NCI-H1417 (cell line): ENCODE results near the gene POU6F2.

ENCODE experiments used
- DNase-seq, 3 experiments: peaks; one replicate each; lab custom pipeline; 2025; lab: John Stamatoyannopoulos, UW

The POU6F2 gene

DNA sequence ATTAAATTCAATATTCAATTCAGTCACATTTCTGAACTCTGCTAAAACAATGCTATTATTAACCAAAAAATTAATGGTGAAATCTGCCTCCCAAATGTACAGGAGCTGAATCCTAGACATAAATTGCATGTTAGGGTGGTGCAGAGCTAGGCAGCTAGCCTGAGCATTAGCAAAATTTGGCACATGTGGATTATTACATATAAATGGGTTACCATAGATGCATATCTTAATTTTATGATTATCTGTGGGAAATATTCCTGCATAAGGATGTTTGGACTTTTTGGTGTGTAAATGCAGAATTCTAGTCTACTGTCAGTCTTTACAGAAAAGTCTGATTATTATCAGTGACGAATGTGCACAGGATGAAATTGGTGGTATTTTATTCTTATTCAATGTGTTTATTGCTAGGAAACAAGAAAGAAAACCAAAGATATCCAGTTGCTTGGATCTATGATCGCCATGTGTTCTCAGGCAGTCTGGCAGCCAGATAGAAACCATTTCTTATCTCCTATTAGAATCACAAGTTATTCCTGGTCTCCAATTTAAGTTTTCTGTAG is 150.7 kb downstream of the POU6F2 start:
- DNase-seq, result no peak

DNA sequence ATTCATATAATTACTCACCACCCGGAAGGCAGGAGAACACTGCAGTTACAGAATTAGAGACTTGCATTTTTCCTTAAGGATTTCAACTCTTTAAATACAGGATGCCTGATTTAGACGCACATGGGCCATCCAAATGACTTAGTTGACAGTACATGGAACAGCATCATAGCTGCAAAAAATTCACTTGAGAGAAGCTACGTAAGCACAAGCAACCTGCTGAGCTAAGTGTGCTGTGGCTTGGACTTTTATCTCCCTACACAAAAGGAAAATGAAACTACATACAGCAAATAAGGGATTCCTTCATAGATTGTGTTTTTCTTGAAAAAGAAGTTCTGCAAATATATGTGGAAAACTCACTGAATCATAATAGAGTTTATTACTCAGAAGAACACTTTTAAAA is 152.6 kb downstream of the POU6F2 start:
- DNase-seq, result peak; percentile 45 to 79 (median 58)

DNA sequence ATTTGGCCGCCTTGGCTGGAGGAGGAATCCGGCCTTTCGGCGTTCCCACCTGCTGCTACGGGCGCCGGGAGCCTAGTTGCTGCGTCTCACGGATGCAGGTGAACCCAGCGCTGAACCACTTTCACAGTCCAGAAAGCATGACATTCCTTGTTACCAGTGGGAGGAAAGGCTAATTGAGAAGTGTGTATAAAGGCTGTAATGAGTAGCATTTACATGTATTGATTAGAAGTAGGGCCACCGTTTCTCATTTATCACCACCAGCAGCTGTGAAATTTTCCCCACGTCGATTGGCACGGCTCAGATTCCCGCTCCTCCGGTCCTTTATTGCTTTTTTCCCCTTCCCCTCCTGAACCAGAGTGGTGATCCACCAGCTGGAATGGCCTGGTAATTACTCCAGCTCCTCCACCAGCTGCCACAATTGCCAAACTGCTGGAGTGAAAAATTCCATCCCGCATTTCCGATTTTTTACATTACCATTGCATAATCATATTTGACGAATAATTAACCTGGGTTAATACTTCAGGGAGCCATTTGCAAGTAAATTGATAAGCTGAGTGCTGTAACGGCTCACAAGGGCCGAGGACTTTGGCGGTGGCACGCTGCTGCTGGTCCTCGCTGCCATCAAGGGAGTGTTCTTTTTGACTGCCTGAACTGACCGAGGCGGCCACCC is 153.3 kb downstream of the POU6F2 start:
- peak; percentile 82 to 94 (median 93) for DNase-seq

DNA sequence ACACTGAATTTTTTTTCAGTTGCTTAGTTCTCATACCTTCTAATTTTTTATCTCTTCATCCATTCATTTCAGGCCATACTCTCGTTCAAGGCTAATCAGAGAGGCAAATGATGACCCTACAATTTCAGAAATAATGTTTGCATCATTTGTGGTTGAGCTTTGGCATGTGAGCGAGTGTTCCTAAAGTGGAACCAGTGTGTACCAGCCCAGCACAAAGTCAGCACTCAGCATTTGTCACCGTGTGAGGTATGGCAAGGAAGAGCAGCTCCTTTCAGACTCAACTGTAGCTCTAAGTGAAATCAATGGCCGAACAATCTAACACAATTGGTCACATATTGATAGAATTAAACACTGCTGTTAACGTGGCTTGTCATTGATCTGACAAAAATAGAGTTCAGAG is 154.6 kb downstream of the POU6F2 start:
- no peak for DNase-seq

DNA sequence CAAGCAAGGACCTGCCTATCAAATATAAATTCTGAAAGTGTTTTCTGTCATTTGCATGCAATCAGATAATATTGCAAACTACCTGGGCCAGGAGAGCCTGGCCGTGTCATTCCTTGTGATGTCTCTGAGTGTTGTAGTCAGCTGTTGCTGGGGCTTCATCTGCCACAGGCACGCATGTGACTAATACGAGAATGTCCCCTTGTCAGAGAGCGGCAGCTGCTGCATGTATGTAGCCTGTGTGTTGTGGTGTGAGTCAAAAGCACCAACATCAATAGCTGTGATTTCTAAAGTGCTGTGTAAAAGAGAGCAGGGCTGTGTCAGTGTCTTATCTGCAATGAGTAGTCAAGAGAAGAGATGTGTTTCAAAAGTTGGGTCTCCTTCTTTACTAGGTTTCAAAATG is 155.4 kb downstream of the POU6F2 start:
- DNase-seq, result peak in 1 of 3 experiments; percentile 12

DNA sequence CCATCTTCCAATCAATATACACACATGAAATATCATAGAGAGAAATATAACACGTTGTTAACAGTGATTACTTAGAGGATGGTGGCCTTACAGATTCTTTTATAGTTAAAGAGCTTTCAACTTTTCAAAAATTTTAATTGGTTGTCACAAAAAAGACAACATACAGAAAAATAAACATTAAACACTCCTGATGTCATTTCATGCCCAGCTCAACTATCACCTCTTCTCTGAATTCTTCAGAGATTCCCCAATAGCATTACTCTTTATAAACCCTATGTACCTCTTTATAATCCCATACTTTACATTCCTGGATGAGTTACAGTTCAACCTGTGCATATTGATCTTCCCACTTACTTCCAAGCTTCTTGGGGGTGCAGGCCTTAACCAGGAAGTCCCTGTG is 159.8 kb downstream of the POU6F2 start:
- no peak for DNase-seq

DNA sequence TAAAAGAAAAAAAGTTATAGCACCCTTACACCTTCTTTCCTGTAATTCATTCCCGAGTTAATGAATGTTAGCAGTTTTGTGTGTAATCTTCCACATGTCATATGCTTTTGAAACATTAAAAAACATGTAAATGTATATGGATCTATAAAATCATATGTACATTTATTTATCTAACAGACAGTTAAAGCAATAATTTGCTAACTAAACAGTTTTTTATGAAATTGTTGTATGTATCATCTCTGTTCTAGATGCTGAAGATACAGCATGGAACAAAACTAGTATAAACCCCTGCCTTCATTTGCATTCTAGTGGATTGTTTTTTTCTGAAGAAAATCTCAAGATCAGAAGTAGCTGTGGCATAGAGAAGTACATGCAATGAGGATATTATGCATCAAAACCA is 165.0 kb downstream of the POU6F2 start:
- DNase-seq, result no peak

DNA sequence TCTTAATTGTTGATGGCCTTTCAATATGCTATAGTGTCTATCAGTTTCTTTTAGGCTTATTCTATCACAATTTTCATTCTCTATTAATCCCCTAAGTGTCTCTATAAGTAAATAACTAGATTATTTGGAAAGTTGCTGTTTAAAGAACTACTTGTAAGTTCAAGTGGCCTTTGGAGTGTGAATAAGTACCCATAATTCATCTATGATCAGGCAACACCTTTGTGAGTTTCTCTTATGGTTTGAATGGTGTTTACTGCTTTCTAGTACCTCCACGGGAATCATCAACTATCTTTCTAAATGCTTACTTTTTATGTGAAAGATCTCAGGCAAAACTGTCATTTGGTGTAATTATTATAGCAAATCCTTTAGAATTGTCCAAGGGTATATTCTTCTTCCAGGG is 166.7 kb downstream of the POU6F2 start:
- DNase-seq, result peak in 1 of 3 experiments; percentile 53

DNA sequence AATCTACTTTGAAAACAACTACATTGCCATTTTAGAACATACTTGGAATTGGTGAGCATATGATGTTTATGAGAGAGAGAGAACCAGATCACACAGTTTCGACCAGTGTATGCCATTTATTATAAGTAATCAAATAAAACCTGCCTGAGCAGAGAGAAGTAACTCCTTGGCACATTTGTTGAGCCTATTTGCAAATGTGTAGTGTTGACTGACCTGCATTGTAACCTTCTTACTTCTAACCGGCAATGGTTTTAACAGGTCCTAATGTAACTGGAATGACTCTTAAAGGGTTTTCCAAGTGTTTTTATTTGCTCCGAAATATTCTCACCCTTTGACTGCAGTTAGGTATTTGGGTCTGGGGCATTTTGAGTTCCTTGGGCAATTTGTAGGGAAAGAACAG is 167.6 kb downstream of the POU6F2 start:
- no peak for DNase-seq

DNA sequence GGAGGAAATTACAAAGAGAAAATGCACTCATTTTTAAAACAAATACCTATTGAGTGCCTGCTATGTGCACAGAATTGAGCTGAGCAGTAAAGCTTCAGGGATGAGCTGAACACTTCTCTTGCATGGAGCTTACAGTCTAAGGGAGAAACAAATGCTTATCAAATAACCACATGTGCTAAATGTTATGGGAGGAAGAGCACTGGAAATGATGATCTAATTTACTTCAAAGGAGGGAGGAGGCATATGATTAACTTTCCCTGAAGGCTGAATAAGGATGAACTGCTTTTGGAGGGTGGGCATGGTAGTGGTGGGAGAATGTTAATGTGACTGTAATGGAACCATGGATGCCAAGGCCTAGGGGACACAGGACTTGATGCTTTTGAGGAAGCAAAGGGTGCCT is 168.2 kb downstream of the POU6F2 start:
- DNase-seq, result no peak

DNA sequence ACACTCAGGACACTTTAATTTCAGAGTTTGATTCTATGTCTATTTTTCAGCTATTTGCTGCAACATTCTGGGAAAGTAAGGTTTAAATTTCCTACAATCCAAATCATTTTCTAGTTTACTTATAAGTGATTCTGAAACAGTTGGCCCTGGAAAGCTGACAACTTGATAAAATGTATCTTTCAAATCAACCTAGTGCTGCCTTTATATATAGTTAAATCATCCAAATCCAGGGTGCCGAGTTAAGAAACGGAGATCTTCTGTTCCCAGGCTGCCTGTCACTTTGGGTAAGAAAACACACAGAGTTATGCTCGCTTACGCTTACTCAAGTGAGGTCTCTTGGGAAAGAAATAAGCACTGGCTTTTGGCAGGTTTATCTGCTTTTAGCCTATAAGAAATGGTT is 175.0 kb downstream of the POU6F2 start:
- no peak for DNase-seq

DNA sequence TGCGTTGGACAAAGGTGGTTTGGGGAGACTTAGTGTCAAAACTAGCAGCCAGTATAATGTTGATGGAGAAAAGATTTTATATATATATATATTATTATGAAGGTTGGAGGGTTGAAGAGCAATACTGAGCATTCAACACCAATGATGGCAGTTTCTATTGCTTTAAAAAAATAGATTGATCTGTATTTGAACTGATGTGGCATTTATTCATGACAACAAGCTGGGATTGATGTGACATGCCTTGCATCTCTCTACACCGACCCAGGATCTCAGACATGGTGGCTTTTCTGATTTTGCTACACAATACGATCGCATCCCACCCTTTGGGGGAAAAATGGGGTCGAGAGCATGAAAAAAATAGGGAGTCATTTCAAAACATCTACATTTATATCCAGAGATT is 175.4 kb downstream of the POU6F2 start:
- DNase-seq, result no peak

DNA sequence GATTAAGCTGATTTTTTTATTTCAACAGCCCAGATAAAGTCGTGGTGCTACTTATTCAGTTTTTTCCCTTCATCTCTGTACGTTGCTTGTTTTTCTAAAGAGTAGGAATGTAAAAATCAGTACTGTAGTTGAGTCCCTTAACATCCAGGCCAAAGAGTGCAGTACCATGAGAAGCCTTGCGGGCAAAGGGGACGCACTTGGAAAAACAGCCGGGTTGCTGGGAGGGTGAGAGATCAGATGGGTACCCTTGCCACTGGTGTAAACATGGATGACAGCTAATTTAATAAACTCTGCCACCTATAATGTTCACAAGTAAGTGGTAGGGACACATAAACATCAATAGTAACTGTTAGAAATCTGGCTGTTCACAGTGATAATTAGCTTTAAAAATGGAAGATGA is 175.9 kb downstream of the POU6F2 start:
- no peak for DNase-seq

DNA sequence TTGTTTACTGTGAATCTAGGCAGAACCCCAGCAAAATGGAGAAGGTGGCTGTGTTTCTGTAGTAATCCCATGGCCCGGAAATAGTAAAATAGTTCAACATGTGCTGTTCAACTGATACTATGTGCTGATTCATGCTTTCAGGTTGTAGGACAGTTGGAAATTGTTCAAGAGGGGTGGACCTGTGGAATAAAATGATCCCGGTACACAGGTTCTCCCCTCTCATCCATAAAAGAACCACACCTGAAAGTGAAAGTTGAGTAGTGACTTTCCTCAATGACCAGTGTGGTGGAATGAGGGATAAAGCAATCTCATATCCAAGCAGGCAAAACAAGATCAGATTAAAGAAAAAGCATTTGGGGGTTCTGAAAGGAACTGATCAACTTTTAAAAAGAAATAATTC is 177.1 kb downstream of the POU6F2 start:
- no peak for DNase-seq

DNA sequence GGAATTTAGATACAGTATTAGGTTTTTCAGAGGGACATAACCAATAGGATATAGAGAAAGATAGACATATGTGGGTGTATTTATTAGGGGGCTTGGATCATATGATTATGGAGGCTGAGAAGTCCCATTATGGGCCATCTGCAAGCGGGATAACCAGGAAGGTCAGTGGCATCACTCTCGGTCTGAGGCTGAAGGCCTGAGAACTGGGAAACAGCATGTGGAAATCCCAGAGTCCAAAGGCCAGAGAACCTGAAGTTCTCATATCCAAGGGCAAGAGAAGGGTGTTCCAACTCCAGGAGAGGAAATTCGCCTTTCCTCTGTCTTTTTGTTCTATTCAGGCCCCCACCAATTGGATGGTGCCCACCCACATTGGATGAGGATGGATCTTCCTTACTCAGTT is 180.7 kb downstream of the POU6F2 start:
- no peak for DNase-seq

DNA sequence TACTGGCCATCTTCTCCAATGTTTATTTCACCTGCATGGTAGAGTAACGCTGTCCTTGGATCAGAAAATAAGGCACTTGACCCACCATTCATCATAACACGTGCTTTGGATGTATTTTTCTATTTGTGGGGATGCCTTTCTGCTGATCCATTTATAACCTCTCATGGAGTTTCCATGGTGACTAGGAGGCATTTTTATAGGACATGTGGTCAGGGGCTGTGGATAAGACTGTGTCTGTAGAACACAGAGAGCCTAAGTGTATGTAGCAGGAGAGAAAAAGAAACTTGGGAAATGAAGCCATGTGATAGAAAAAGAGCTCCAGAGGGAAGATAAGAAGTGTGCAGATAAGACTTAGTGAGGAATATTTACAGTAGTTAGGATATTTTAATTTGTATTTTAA is 184.2 kb downstream of the POU6F2 start:
- DNase-seq, result no peak

DNA sequence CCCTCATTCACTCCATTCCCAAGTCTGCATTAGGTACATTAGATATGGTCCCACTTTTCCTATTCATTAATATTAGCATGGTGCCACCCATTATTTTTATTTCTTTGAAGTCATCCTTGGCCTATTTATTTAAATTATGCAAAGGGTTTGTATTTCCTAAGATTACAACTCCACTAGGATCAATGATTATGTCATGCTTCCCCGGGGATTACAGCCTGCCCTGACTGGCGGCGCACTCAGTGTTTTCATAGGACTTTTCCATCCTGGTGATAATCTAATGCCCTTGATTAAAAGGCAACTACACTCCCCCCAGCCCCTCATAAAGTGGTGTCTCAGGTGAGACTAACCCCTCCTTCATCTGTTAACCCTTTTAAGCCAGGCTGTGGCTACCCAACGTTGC is 187.2 kb downstream of the POU6F2 start:
- DNase-seq, result no peak

DNA sequence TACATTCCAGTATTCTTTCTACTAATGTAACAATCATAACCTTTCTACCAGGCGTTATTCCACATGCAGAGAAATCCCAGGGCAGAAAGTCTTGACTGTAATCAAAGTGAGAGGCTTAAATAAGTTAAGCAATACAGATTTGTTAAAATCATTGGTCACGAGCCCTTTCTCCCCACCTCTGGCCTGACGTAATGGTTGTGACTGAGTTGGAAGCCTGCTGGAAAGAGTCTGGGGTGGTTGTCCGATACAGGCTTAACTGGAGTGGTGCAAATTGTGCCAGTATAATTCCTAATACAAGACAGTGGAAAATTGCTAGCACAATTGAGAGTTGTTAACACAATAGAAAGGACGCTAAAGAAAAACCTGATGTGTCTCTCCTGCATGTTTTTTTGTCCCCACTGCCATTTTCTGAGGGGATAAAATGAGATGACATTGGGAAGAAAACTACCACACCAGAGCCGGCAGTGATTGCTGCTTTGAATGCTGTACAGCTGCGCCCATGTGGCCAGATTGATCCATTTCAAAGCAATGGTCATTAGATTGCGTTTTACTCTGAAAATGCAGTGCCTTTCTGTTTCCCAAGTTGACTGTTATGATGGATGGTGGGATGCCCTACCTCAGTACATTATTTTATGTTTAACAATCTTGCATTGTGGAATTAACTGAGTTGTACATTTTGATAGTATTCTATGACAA is 190.8 kb downstream of the POU6F2 start:
- DNase-seq, result peak in 1 of 3 experiments; percentile 13

DNA sequence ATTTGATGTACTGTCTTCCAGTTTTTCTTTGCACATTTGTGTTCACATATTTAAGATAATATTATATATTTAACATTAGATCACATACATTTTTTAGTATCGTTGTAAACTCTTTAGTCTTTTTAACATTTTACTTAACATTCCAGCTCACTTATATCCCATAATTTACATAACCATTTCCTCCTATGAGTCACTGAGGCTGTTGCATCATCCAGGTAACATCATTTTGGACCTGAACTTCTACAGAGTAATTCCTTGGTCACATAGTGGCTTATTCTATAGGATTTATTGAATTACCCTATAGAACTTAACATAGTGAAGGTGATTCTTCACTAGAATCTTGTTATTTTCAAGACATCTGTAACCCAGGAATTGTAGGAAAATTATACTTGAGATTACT is 194.4 kb downstream of the POU6F2 start:
- DNase-seq, result peak in 1 of 3 experiments; percentile 26

DNA sequence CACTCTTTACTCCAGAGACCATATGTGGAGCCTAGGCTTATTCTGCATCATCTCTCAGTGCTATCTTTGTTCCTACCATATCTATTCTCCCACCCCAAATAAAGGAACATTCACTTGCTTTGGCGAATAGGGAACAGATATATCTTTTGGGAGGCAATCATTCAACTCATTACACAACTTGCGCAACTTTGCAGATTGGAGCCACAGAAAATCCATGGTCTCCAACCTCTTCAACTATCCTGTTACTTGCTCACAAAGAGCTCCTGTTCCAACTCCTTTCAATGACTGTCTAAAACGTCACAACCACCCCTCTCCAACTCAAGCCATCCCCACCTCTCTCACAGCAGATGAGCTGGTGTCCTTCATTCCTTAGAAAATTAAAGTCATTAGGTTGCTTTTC is 203.7 kb downstream of the POU6F2 start:
- no peak for DNase-seq

DNA sequence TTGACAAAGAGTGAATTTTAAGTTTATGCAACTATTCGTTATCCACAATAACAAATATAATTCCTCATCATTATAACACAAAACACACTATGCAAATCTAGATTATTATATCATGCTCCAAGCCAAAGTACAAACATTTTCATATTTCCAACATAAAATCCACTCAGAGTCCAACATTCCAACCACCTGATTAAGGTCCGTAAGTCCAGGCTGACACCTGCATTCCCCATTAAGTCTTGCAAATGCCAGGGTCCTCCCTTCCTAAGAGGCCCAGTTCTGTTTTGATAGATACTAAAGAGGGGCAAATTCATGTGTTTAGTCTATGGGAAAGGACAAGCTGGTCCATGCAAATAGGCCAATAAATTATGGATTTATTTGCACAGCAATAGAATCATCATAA is 206.1 kb downstream of the POU6F2 start:
- no peak for DNase-seq

DNA sequence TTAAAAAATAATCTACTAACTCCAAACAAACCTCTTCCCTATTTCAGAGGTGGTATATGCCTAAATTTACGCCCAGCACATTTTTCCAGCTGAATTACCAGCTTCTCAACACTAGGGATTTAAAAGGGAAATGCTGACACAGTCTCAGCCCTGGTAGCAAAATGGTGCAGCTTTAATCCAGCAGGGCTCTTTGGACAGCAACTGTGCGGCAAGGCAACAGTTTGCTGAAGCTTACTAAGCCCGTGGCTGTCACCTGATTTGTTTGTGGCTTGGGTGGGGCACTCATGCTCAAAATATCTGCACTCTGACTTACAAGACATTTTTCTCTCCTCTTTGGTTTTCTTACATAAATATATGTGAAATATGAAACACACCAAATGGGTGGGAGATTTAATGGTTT is 206.7 kb downstream of the POU6F2 start:
- no peak for DNase-seq

DNA sequence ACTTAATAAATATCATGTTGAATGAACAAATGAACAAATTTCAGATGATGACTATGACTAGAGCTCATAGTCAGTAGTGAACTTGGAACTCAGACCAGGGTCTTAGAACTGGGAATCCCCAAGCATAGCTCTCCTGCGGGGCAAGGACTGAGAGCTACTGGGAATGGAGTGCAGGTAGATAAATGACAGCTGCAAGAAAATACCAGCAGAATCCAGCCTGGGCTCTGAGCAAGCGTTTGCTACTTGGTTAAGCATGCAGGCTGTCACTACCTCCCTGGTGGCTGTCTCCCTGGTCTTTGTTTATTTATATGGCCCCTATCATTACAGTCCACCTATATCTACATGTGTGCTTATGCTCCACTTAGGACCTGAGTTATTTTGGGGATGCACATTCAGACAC is 208.4 kb downstream of the POU6F2 start:
- DNase-seq, result no peak

DNA sequence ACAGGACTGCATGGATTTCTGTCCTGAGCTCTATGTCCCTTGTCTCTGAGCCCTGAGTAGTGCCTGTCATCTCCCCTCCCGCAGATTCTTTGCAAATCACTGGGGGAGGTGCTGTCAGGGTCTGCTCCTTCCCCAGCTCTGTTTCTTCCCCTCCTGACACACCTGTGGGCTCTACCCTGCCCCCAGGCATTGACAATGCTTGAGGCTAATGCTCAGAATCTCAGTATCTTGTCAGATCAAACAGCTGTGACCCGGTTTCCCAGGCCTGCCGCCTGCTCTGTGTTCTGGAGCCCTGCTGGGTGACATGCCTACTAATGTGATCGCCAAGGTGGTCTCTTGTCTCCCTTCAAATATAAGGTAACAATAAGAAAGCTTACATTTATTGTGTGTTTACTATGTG is 209.0 kb downstream of the POU6F2 start:
- DNase-seq, result no peak
